Measurements from ENCODE around the gene CFAP97D1.
A peak's percentile ranks its signal among the peaks of the same experiment; 100 is the strongest.

CFAP97D1 gene

DNA sequence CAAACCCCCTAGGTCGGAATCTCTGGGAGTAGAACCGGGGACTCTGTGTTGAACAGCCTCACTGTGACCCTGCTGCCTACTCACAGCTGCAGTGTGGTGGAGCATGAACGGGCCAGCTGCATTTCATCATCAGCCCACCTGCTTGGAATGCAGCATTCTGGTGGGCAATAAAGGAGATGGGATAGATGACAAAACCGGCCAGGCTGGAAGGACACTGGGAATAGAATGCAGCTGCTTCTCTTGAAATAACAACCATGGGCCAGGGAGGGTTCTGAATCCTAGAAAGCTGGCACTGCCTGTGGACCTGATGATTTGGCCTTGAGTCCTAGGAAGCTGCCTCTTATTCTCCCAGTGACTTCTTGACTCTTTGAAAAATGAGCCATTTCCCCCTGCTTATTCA is 23.5 kb downstream of the CFAP97D1 start:
- no peak for TF ChIP-seq CTCF (IDR thresholded peaks at IDR 0.05; ENCODE audit: low read length, missing control alignments)
- no peak overlapping the region for H3K4me3 ChIP-seq (replicated peaks; ENCODE audit: low read depth, low read length)
- peak; percentile 7 for DNase-seq (ENCODE audit: low read depth)

DNA sequence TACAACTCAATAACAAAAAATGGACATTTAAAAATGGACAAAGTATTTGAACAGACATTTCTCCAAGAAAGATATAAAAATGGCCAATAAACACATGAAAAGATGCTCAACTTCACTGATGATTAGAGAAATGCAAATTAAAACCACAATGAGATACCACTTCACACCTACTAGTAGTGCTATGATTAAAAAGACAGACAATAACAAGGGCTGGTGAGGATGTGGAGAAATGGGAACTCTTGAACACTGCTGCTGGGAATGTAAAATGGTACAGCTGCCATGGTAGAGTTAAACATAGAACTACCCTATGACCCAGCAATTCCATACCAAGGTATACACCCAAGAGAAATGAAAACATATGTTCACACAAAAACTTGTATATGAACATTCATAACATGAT is 24.9 kb downstream of the CFAP97D1 start:
- no peak overlapping the region for H3K4me3 ChIP-seq (replicated peaks; ENCODE audit: low read depth, low read length)
- no peak for TF ChIP-seq CTCF (IDR thresholded peaks at IDR 0.05; ENCODE audit: low read length, missing control alignments)
- DNase-seq (ENCODE audit: low read depth): no peak

- H3K4me3 ChIP-seq (replicated peaks; ENCODE audit: low read depth, low read length): no peak overlapping the region
- TF ChIP-seq CTCF (IDR thresholded peaks at IDR 0.05; ENCODE audit: low read length, missing control alignments): no peak
- no peak for DNase-seq (ENCODE audit: low read depth)
Measured at GRCh38 chr17:43808076-43808475, 27.8 kb downstream of the CFAP97D1 start.

- no peak for DNase-seq (ENCODE audit: low read depth)
- no peak for TF ChIP-seq CTCF (IDR thresholded peaks at IDR 0.05; ENCODE audit: low read length, missing control alignments)
- H3K4me3 ChIP-seq (replicated peaks; ENCODE audit: low read depth, low read length): no peak overlapping the region
Measured at GRCh38 chr17:43809121-43809520, 28.9 kb downstream of the CFAP97D1 start.

- H3K4me3 ChIP-seq (replicated peaks; ENCODE audit: low read depth, low read length): no peak overlapping the region
- DNase-seq (ENCODE audit: low read depth): no peak
- no peak for TF ChIP-seq CTCF (IDR thresholded peaks at IDR 0.05; ENCODE audit: low read length, missing control alignments)
Measured at GRCh38 chr17:43810226-43810715, 30.0 kb downstream of the CFAP97D1 start.

DNA sequence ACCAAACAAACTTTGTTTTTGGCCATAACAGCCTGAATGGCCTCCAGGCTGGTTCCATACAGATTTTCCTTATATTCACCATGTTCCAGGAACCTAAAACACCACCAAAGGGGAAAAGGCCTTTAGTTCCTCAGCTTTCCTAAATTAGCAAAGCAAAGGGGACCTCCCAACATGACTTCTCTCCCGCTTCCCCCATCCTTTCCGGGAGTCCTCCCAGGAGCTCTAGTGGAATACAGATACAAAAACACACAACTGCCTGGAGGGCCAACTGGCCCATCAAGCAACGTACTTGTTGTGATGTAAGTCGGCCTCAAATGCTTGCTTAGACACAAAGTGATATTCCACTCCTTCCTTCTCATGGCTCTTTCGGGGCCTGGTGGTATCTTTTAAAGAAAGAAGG is 30.6 kb downstream of the CFAP97D1 start:
- TF ChIP-seq CTCF (IDR thresholded peaks at IDR 0.05; ENCODE audit: low read length, missing control alignments): no peak
- no peak overlapping the region for H3K4me3 ChIP-seq (replicated peaks; ENCODE audit: low read depth, low read length)

More for the DNA sequence above, 30.6 kb downstream of the CFAP97D1 start:
- DNase-seq (ENCODE audit: low read depth): no peak
